PFSK-1 (cell line): Measurements from ENCODE around the gene TPST1.

Experiments used
- FOXP2 ChIP-seq: optimal IDR thresholded peaks from 2 replicates; pipeline ENCODE3; 2011; ENCODE audit warnings: borderline replicate concordance, control low read depth, inconsistent platforms; ENCODE audit not compliant: insufficient read depth; ENCODE audit errors: extremely low read length, extremely low read depth
- POLR2AphosphoS5 ChIP-seq: IDR thresholded peaks from 2 replicates; pipeline ENCODE4 v1.6.1; 2012; ENCODE audit warnings: low read depth, mild to moderate bottlenecking, control low read depth, low read length, moderate library complexity
- REST ChIP-seq, 2 experiments: IDR thresholded peaks; 2 replicates each; pipeline versions ENCODE4 v1.6.1 to v1.8.0; 2011 to 2012; ENCODE audit warnings: low read depth in 2 of 2, low read length in 2 of 2, control low read depth in 1 of 2, inconsistent platforms in 1 of 2, mild to moderate bottlenecking in 1 of 2, moderate library complexity in 1 of 2; ENCODE audit not compliant: insufficient read depth in 1 of 2
- SIN3A ChIP-seq: IDR thresholded peaks from 2 replicates; pipeline ENCODE4 v1.6.1; 2012; ENCODE audit warnings: mild to moderate bottlenecking, low read length, moderate library complexity, borderline replicate concordance; ENCODE audit not compliant: insufficient read depth
- TAF1 ChIP-seq: IDR thresholded peaks from 2 replicates; pipeline ENCODE4 v1.6.1; 2012; ENCODE audit warnings: low read length, control low read depth, borderline replicate concordance; ENCODE audit not compliant: insufficient read depth

Gene TPST1

GRCh38 chr7:66331883-66332282 lies 126.7 kb downstream of the TPST1 start:
- TF ChIP-seq SIN3A: no peak
- no peak for TF ChIP-seq REST (IDR thresholded peaks at IDR 0.05; ENCODE audit: insufficient read depth in 1 of 2, low read depth in 2 of 2, low read length in 2 of 2)
- TF ChIP-seq TAF1: no peak
- TF ChIP-seq FOXP2: no peak
- no peak for TF ChIP-seq POLR2AphosphoS5

- TF ChIP-seq POLR2AphosphoS5: no peak
- no peak for TF ChIP-seq SIN3A
- no peak for TF ChIP-seq FOXP2
- TF ChIP-seq TAF1: no peak
- TF ChIP-seq REST (IDR thresholded peaks at IDR 0.05; ENCODE audit: insufficient read depth in 1 of 2, low read depth in 2 of 2, low read length in 2 of 2): no peak
These were observed 128.3 kb downstream of the TPST1 start for GRCh38 chr7:66333443-66333842.

- no peak for TF ChIP-seq POLR2AphosphoS5
- TF ChIP-seq TAF1: no peak
- TF ChIP-seq SIN3A: no peak
- TF ChIP-seq FOXP2: no peak
- no peak for TF ChIP-seq REST (IDR thresholded peaks at IDR 0.05; ENCODE audit: insufficient read depth in 1 of 2, low read depth in 2 of 2, low read length in 2 of 2)
These were observed 130.2 kb downstream of the TPST1 start for GRCh38 chr7:66335318-66335717.

GRCh38 chr7:66336760-66337159 lies 131.6 kb downstream of the TPST1 start:
- TF ChIP-seq REST (IDR thresholded peaks at IDR 0.05; ENCODE audit: insufficient read depth in 1 of 2, low read depth in 2 of 2, low read length in 2 of 2): no peak
- no peak for TF ChIP-seq POLR2AphosphoS5

GRCh38 chr7:66339141-66339540 lies 134.0 kb downstream of the TPST1 start:
- TF ChIP-seq FOXP2: no peak
- TF ChIP-seq REST (IDR thresholded peaks at IDR 0.05; ENCODE audit: insufficient read depth in 1 of 2, low read depth in 2 of 2, low read length in 2 of 2): no peak
- no peak for TF ChIP-seq POLR2AphosphoS5
- no peak for TF ChIP-seq TAF1
- no peak for TF ChIP-seq SIN3A
